GM18508 (cell line): Measurements from ENCODE around the gene EID3.

ENCODE experiments used
- ATAC-seq: cut with Tn5 transposase; IDR thresholded peaks from one replicate; pipeline ENCODE4 v1.9.1; 2021; ENCODE audit warnings: moderate number of reproducible peaks; ENCODE audit not compliant: insufficient read depth, unreplicated experiment

Gene EID3

DNA sequence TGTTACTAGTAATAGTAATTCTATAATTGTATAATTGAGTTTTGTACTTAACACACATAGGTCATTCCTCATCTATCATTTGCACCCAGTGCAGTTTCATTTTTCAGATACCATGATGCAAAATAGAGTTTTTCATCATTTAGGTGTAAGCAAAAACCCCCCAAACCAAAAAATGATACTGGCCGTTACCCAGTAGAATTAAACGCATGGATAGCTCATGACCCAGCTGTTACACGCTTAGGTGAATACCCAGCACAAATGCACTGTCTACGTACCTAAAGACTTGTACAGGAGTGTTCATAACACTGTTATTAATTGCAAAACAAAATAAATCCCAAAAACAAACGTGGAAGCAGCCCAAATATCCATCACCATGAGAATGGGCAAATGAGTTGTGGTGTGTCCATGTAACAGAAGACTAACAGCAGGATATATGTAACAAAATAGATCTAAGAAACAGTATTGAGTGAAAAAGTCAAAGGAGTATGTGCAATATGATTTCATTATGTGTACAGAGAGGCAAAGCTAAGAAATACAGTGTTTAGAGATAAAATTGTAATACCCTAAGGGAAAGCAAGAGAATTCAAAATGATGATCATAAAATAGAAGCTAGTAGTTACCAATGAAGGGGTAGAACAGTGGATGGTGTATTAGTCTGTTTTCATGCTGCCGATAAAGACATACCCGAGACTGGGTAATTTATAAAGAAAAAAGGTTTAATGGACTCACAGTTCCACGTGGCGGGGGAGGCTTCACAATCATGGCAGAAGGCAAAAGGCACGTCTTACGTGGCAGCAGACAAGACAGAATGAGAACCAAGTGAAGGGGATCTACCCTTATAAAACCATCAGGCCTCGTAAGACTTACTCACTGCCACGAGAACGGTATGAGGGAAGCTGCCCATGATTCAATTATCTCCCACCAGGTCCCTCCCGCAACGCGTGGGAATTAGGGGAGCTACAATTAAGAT lies 49.8 kb downstream of the EID3 start:
- ATAC-seq: no peak

DNA sequence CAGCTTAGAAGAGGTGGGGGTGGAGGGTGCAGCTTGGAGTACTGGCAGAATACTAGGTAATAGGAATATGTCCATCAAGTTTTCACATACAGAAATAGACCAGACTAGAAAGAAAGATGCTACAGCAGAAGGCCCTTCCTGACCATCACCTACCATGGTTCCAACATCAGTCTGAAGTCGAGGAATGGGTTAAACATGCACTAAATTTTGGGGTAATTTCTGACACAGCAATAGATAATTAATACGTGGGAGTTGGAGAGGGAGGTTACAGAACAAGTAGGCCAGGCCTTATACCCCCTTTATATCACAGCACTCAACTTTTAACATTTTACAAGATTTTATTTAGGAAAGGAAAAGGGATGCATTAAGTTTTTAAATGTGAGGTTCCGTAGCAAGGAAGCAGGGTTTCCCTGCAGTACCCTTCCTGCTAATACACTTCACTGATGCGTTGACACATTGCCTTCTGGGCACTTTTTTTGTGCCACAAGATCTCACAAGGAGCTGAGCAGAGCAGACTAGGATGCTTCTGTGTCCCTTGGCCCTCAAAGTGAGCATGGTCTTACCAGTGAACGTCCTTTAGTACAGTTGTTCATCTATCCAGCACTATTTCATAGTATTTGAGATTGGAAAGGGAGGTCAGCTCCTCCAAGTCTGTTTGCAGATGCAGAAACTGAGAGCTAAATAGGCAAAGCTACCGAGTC lies 50.8 kb downstream of the EID3 start:
- ATAC-seq: no peak
